Middle frontal gyrus (tissue), 1 donor: ENCODE data around the gene RPL34.
"Not testable (repeated sequence)": the region's sequence is repeated elsewhere in the genome, so short reads cannot be mapped to it uniquely, and the experiment has no call there.

ENCODE experiments used
- DNase-seq: peaks from one replicate; pipeline ENCODE4 v3.0.0-alpha.2; 2015; ENCODE audit warnings: low spot score; ENCODE audit errors: extremely low spot score

The RPL34 gene

GRCh38 chr4:108620101-108620932 is at the start of gene RPL34:
Gene RPL34 (plus strand): TSS chr4:108620576. CDS start chr4:108621960, 1,384 bp downstream.
- peak; percentile 97 for DNase-seq

GRCh38 chr4:108570993-108571569 is 49.3 kb upstream of the RPL34 start:
- no peak for DNase-seq

- no peak for DNase-seq
Measured at GRCh38 chr4:108574402-108574801, 46.0 kb upstream of the RPL34 start.

- no peak for DNase-seq
Measured at GRCh38 chr4:108581083-108581482, 39.3 kb upstream of the RPL34 start.

- no peak for DNase-seq
Measured at GRCh38 chr4:108586778-108587177, 33.6 kb upstream of the RPL34 start.

- DNase-seq: no peak
Measured at GRCh38 chr4:108588878-108589277, 31.5 kb upstream of the RPL34 start.

- no peak for DNase-seq
Measured at GRCh38 chr4:108589961-108590360, 30.4 kb upstream of the RPL34 start.

- DNase-seq: no peak
Measured at GRCh38 chr4:108590776-108591175, 29.6 kb upstream of the RPL34 start.

- no peak for DNase-seq
Measured at GRCh38 chr4:108592674-108592986, 27.7 kb upstream of the RPL34 start.

- not testable (repeated sequence) for DNase-seq
Measured at GRCh38 chr4:108594296-108594695, 26.1 kb upstream of the RPL34 start.

GRCh38 chr4:108596344-108596743 is 24.0 kb upstream of the RPL34 start:
- no peak for DNase-seq

- DNase-seq: no peak
Measured at GRCh38 chr4:108601106-108601505, 19.3 kb upstream of the RPL34 start.

- no peak for DNase-seq
Measured at GRCh38 chr4:108601532-108601931, 18.8 kb upstream of the RPL34 start.

GRCh38 chr4:108602163-108602562 is 18.2 kb upstream of the RPL34 start:
- DNase-seq: no peak

GRCh38 chr4:108607079-108607815 is 13.1 kb upstream of the RPL34 start:
- DNase-seq: no peak

- DNase-seq: no peak
Measured at GRCh38 chr4:108611365-108611764, 9.0 kb upstream of the RPL34 start.

GRCh38 chr4:108612365-108612764 is 8.0 kb upstream of the RPL34 start:
- DNase-seq: no peak

GRCh38 chr4:108619372-108620100 is 840 bp upstream of the RPL34 start:
- DNase-seq: no peak

- no peak for DNase-seq
Measured at GRCh38 chr4:108620933-108621905, 843 bp downstream of the RPL34 start.

GRCh38 chr4:108622022-108622421 is 1.6 kb downstream of the RPL34 start:
- no peak for DNase-seq

- no peak for DNase-seq
Measured at GRCh38 chr4:108622828-108623227, 2.5 kb downstream of the RPL34 start.
